Esophagus muscularis mucosa (tissue), 4 donors: Measurements from ENCODE around the gene NKX3-2. TPM values are rescaled to one million over a fixed set of nuclear protein-coding genes. Genes with fewer than 3 reads are reported as not detected.

Experiments used
- DNase-seq: peaks from one replicate; pipeline ENCODE4 v3.0.0-alpha.2; 2017; ENCODE audit errors: extremely low spot score
- H3K27ac ChIP-seq, 4 donors: fragments of 200-600 bp; sonication (generic); replicated peaks in 1 of 4; 1 replicate in 3 of 4; 2 replicates in 1 of 4; pipeline ENCODE4 v1.5.1; 2016 to 2019; ENCODE audit warnings: mild to moderate bottlenecking in 1 of 4
- H3K27me3 ChIP-seq, 4 donors: fragments of 200-600 bp; sonication (generic); one replicate each; pipeline versions ENCODE4 v1.5.1 to v1.6.0; 2016 to 2019
- H3K36me3 ChIP-seq, 4 donors: fragments of 200-600 bp; sonication (generic); one replicate each; pipeline ENCODE4 v1.5.1; 2016 to 2019
- H3K4me1 ChIP-seq, 4 donors: fragments of 200-600 bp; sonication (generic); one replicate each; pipeline ENCODE4 v1.5.1; 2016 to 2019
- H3K4me3 ChIP-seq, 4 donors: fragments of 200-600 bp; sonication (generic); 1 replicate in 2 of 4; 2 replicates in 2 of 4; pipeline ENCODE4 v1.5.1; 2016 to 2019; ENCODE audit warnings: mild to moderate bottlenecking in 4 of 4, moderate library complexity in 1 of 4
- H3K9me3 ChIP-seq, 4 donors: fragments of 200-600 bp; sonication (generic); 1 replicate in 3 of 4; 2 replicates in 1 of 4; pipeline ENCODE4 v1.5.1; 2016 to 2019
- CTCF ChIP-seq, 3 experiments: fragments of 200-600 bp in 2 of 3; fragments of 450-650 bp in 1 of 3; sonication (generic) in 2 of 3; IDR thresholded peaks; one replicate each; pipeline ENCODE4 v1.5.1; 2017 to 2019; ENCODE audit warnings: antibody characterized with exemption in 3 of 3, mild to moderate bottlenecking in 2 of 3, moderate library complexity in 1 of 3
- EP300 ChIP-seq: sonication (generic); formaldehyde crosslinking; IDR thresholded peaks from one replicate; pipeline ENCODE4 v1.6.1; 2017; ENCODE audit warnings: antibody characterized with exemption
- POLR2A ChIP-seq: fragments of 450-650 bp; IDR thresholded peaks from one replicate; pipeline ENCODE4 v1.6.1; 2017; ENCODE audit warnings: antibody characterized with exemption, moderate library complexity, mild to moderate bottlenecking, low read depth
- POLR2AphosphoS5 ChIP-seq, 2 donors: sonication (generic); formaldehyde crosslinking; IDR thresholded peaks; one replicate each; pipeline ENCODE4 v1.6.1; 2017; ENCODE audit warnings: antibody characterized with exemption in 2 of 2
- WGBS: methylation state at CpG from one replicate; pipeline ENCODE4 v1.1.5; 2018; 5-methylcytosine and 5-hydroxymethylcytosine counted together
- intact Hi-C: fragments of 100-400 bp; cut with DNase I; formaldehyde crosslinking; loops from one replicate; pipeline ENCODE4 v1.15.1; 2023
- total RNA-seq, 4 donors: library from RNA; depleted of rRNA; stranded (reverse); fragments of >200 nt; gene quantifications; one replicate each; pipeline versions ENCODE4 v1.1.0 to v1.2.1, GENCODE V29; 2016

Gene NKX3-2
- total RNA-seq, 4 donors from 2014 or later: 1.2 to 7.0 (median 4.7) TPM

GRCh38 chr4:13535118-13535517 is 9.2 kb downstream of the NKX3-2 start:
- no peak for TF ChIP-seq POLR2AphosphoS5 (IDR thresholded peaks at IDR 0.05)
- no peak for TF ChIP-seq POLR2A
- no peak for TF ChIP-seq CTCF (IDR thresholded peaks at IDR 0.05)
- TF ChIP-seq EP300: no peak
- H3K27me3 ChIP-seq: peaks cover 0 to 100% (median 80%) of the 10 kb centered on the region in 4 donors

GRCh38 chr4:13534344-13535063 is 9.8 kb downstream of the NKX3-2 start:
- WGBS: 8% methylated on average over 23 of the region's 32 CpGs
- H3K4me3 ChIP-seq: no peak overlapping the region
- DNase-seq: peak; percentile 31
- no peaks in the 10 kb centered on the region for H3K36me3 ChIP-seq
- H3K4me1 ChIP-seq: peaks cover 12 to 37% (median 29%) of the 10 kb centered on the region in 4 donors
- H3K27me3 ChIP-seq: peaks cover 0 to 100% (median 80%) of the 10 kb centered on the region in 4 donors
- no peaks in the 10 kb centered on the region for H3K9me3 ChIP-seq
- TF ChIP-seq CTCF (IDR thresholded peaks at IDR 0.05) (no peak), POLR2A (no peak), EP300 (no peak), POLR2AphosphoS5 (IDR thresholded peaks at IDR 0.05) (no peak)
- no peak overlapping the region for H3K27ac ChIP-seq
- intact Hi-C loops: no loop called here

More at GRCh38 chr4:13535118-13535517, 9.2 kb downstream of the NKX3-2 start:
- peak; percentile 89 for DNase-seq
- Histone ChIP-seq H3K27ac (no peak overlapping the region), H3K36me3 (no peaks in the 10 kb centered on the region), H3K4me3 (no peak overlapping the region), H3K9me3 (peaks cover 0 to 5% (median 0%) of the 10 kb centered on the region in 4 donors), H3K4me1 (peaks cover 16 to 43% (median 32%) of the 10 kb centered on the region in 4 donors)
- intact Hi-C loops: no loop called here
- 10% methylated on average over 18 of the region's 18 CpGs for WGBS

- TF ChIP-seq POLR2A: no peak
- no peak for TF ChIP-seq EP300
- no peak for TF ChIP-seq POLR2AphosphoS5 (IDR thresholded peaks at IDR 0.05)
- no peak for TF ChIP-seq CTCF (IDR thresholded peaks at IDR 0.05)
- Histone ChIP-seq H3K9me3 (no peaks in the 10 kb centered on the region), H3K27ac (no peak overlapping the region), H3K36me3 (no peaks in the 10 kb centered on the region), H3K4me1 (peaks cover 5 to 37% (median 29%) of the 10 kb centered on the region in 4 donors), H3K4me3 (no peak overlapping the region), H3K27me3 (peaks cover 0 to 100% (median 81%) of the 10 kb centered on the region in 4 donors)
- intact Hi-C loops: no loop called here
- 36% methylated on average over 12 of the region's 13 CpGs for WGBS
- DNase-seq: no peak
Observed at GRCh38 chr4:13533670-13534343, 10.5 kb downstream of the NKX3-2 start.

GRCh38 chr4:13531625-13531998 is 12.7 kb downstream of the NKX3-2 start:
- no peaks in the 10 kb centered on the region for H3K36me3 ChIP-seq
- TF ChIP-seq EP300 (no peak), POLR2AphosphoS5 (IDR thresholded peaks at IDR 0.05) (no peak), CTCF (IDR thresholded peaks at IDR 0.05) (no peak), POLR2A (no peak)
- peaks cover 0 to 100% (median 80%) of the 10 kb centered on the region in 4 donors for H3K27me3 ChIP-seq

More at GRCh38 chr4:13531625-13531998, 12.7 kb downstream of the NKX3-2 start:
- H3K4me3 ChIP-seq: no peak overlapping the region
- no peaks in the 10 kb centered on the region for H3K9me3 ChIP-seq
- DNase-seq: no peak
- H3K27ac ChIP-seq: no peak overlapping the region
- intact Hi-C loops: no loop called here
- WGBS: 30% methylated on average over 8 of the region's 8 CpGs
- peaks cover 9 to 42% (median 34%) of the 10 kb centered on the region in 4 donors for H3K4me1 ChIP-seq
